HepG2 (cell line): ENCODE measurements around the gene CHST14. TPM values are rescaled to one million over a fixed set of nuclear protein-coding genes. Genes with fewer than 3 reads are reported as not detected.

Experiments
- ATAC-seq: fragments of 200-7000 bp; cut with Tn5 transposase; 3 replicates; pipeline ENCODE4 v1.9.1; 2020; ENCODE audit warnings: mild to moderate bottlenecking, moderate library complexity
- BruUV-seq: library from RNA; stranded (reverse); fragments of 400-500 nt; replicated peaks from 2 replicates; lab custom pipeline; 2021; lab: Mats Ljungman, UMichigan
- CTCF ChIA-PET: fragments of 300-600 bp; formaldehyde crosslinking; extraction: SDS; loops from one replicate; lab custom pipeline; 2021; ENCODE audit warnings: low total read pairs, inconsistent platforms, low intra/inter-chr PET ratio; lab: Yijun Ruan, JAX
- POLR2A ChIA-PET: fragments of 350-600 bp; sonication (Branson Sonifier 250); formaldehyde crosslinking; loops from one replicate; lab custom pipeline; 2020; ENCODE audit warnings: antibody characterized with exemption, inconsistent platforms; lab: Yijun Ruan, JAX
- DNase-seq: peaks from one replicate; pipeline ENCODE4 v3.0.0-alpha.2; 2015; ENCODE audit warnings: low spot score
- FAIRE-seq: peaks from 3 replicates; lab custom pipeline; 2011; peaks lifted over from hg19 to GRCh38; lab: Jason Lieb, UNC
- H2AFZ ChIP-seq: one replicate; pipeline ENCODE4 v1.6.1; 2011; ENCODE audit warnings: low read length, inconsistent platforms
- H3K27ac ChIP-seq: fragments of 300-600 bp; 3 replicates; pipeline ENCODE4 v1.8.0; 2011; ENCODE audit warnings: mixed run types, mild to moderate bottlenecking, mixed read lengths, low read length, inconsistent platforms; ENCODE audit not compliant: insufficient read depth; ENCODE audit errors: extremely low read length
- H3K27me3 ChIP-seq, 2 experiments: fragments of 200-600 bp in 1 of 2; 2 replicates in 1 of 2; 3 replicates in 1 of 2; pipeline versions ENCODE4 v1.6.0 to v1.8.0; 2011; ENCODE audit warnings: low read length in 2 of 2, mild to moderate bottlenecking in 2 of 2, moderate library complexity in 2 of 2, inconsistent platforms in 1 of 2; ENCODE audit not compliant: insufficient read depth in 2 of 2, control insufficient read depth in 1 of 2
- H3K36me3 ChIP-seq, 2 experiments: fragments of 200-600 bp in 1 of 2; replicated peaks in 1 of 2; 2 replicates in 1 of 2; 3 replicates in 1 of 2; pipeline versions ENCODE4 v1.5.1 to v1.8.0; 2011; ENCODE audit warnings: low read length in 2 of 2, inconsistent platforms in 1 of 2; ENCODE audit not compliant: insufficient read depth in 2 of 2, control insufficient read depth in 1 of 2
- H3K4me1 ChIP-seq: 2 replicates; pipeline ENCODE4 v1.5.1; 2012; ENCODE audit warnings: low read length, inconsistent platforms; ENCODE audit not compliant: insufficient read depth
- H3K4me2 ChIP-seq: 2 replicates; pipeline ENCODE4 v1.6.0; 2011; ENCODE audit warnings: low read depth, low read length, inconsistent platforms
- H3K4me3 ChIP-seq, 3 experiments: fragments of 200-600 bp in 1 of 3; sonication (generic), shearing (Covaris generic) in 1 of 3; replicated peaks in 1 of 3; 2 replicates each; pipeline ENCODE4 v1.5.1; 2011 to 2016; ENCODE audit warnings: low read length in 3 of 3, inconsistent platforms in 2 of 3, low read depth in 2 of 3, mild to moderate bottlenecking in 2 of 3, control low read depth in 1 of 3, mixed read lengths in 1 of 3; ENCODE audit not compliant: insufficient read depth in 1 of 3
- H3K79me2 ChIP-seq: one replicate; pipeline ENCODE4 v1.6.1; 2011; ENCODE audit warnings: low read length, inconsistent platforms; ENCODE audit not compliant: insufficient read depth
- H3K9ac ChIP-seq: 2 replicates; pipeline ENCODE4 v1.6.0; 2011; ENCODE audit warnings: mild to moderate bottlenecking, low read depth, low read length, inconsistent platforms; ENCODE audit not compliant: insufficient read depth
- H3K9me3 ChIP-seq: 2 replicates; pipeline ENCODE4 v1.5.1; 2012; ENCODE audit warnings: mild to moderate bottlenecking, low read length
- H4K20me1 ChIP-seq: 2 replicates; pipeline ENCODE4 v1.6.0; 2011; ENCODE audit warnings: inconsistent platforms, mild to moderate bottlenecking, low read length, moderate library complexity; ENCODE audit not compliant: insufficient read depth
- AGO2 ChIP-seq: fragments of 200-400 bp; formaldehyde crosslinking; optimal IDR thresholded peaks from 2 replicates; pipeline ENCODE3; 2017; ENCODE audit warnings: mild to moderate bottlenecking, low read depth, low read length, moderate library complexity
- BRCA1 ChIP-seq: sonication (generic); formaldehyde crosslinking; IDR thresholded peaks from 2 replicates; pipeline ENCODE4 v1.4.0; 2020; ENCODE audit warnings: missing genetic modification reagents
- MAZ ChIP-seq, 2 experiments: sonication (generic) in 1 of 2; formaldehyde crosslinking in 1 of 2; IDR thresholded peaks; 2 replicates each; pipeline versions ENCODE4 v1.5.0 to v1.6.1; 2012 to 2020; ENCODE audit warnings: low read depth in 2 of 2, mild to moderate bottlenecking in 2 of 2, borderline replicate concordance in 1 of 2, improper control_type of control experiment in 1 of 2, low read length in 1 of 2, missing genetic modification reagents in 1 of 2, moderate library complexity in 1 of 2
- MBD4 ChIP-seq: IDR thresholded peaks from 2 replicates; pipeline ENCODE4 v1.6.1; 2012; ENCODE audit warnings: low read length, inconsistent platforms, borderline replicate concordance
- TAF15 ChIP-seq: fragments of 200-400 bp; formaldehyde crosslinking; IDR thresholded peaks from one replicate; pipeline ENCODE4 v1.6.1; 2018; ENCODE audit warnings: mild to moderate bottlenecking, low read depth, low read length; ENCODE audit not compliant: poor library complexity, severe bottlenecking
- TGIF2 ChIP-seq: IDR thresholded peaks from 2 replicates; pipeline ENCODE4 v1.6.1; 2016; ENCODE audit warnings: control low read depth, missing compliant biosample characterization
- U2AF1 ChIP-seq: fragments of 200-400 bp; formaldehyde crosslinking; optimal IDR thresholded peaks from 2 replicates; pipeline ENCODE3; 2017; ENCODE audit warnings: mild to moderate bottlenecking, low read depth, low read length
- ZBTB40 ChIP-seq, 2 experiments: fragments of 450-650 bp in 1 of 2; sonication (generic) in 1 of 2; formaldehyde crosslinking in 1 of 2; IDR thresholded peaks; 2 replicates each; pipeline versions ENCODE4 v1.6.1 to v1.8.0; 2016 to 2022; ENCODE audit warnings: antibody characterized with exemption in 1 of 2, mild to moderate bottlenecking in 1 of 2, missing genetic modification reagents in 1 of 2
- ZC3H13 ChIP-seq: sonication (generic); formaldehyde crosslinking; IDR thresholded peaks from 2 replicates; pipeline ENCODE4 v1.8.1; 2023; ENCODE audit warnings: mild to moderate bottlenecking, missing genetic modification reagents, moderate library complexity
- ZNF547 ChIP-seq: sonication (generic); formaldehyde crosslinking; IDR thresholded peaks from 2 replicates; pipeline ENCODE4 v1.5.1; 2020; ENCODE audit warnings: mild to moderate bottlenecking, missing genetic modification reagents
- ZNF615 ChIP-seq: sonication (generic); formaldehyde crosslinking; IDR thresholded peaks from 2 replicates; pipeline ENCODE4 v1.5.0; 2020; ENCODE audit warnings: mild to moderate bottlenecking, missing genetic modification reagents, borderline replicate concordance
- ZNF691 ChIP-seq: sonication (generic); formaldehyde crosslinking; IDR thresholded peaks from 2 replicates; pipeline ENCODE4 v1.4.0; 2020; ENCODE audit warnings: missing genetic modification reagents, low read depth, mild to moderate bottlenecking, borderline replicate concordance
- ZNF782 ChIP-seq: sonication (generic); formaldehyde crosslinking; IDR thresholded peaks from 2 replicates; pipeline ENCODE4 v1.4.0; 2020; ENCODE audit warnings: missing genetic modification reagents, mild to moderate bottlenecking, borderline replicate concordance
- WGBS: methylation state at CpG from one replicate; pipeline ENCODE4 v1.1.6; 2017; ENCODE audit warnings: low lambda C conversion rate; 5-methylcytosine and 5-hydroxymethylcytosine counted together
- in situ Hi-C: cut with HindIII; loops from 2 replicates; pipeline ENCODE4 v1.10.0; 2017; ENCODE audit warnings: low pct_unique_long_range_greater_than_20kb; ENCODE audit not compliant: extremely low pct_ligation_motif_present
- intact Hi-C: fragments of 100-400 bp; cut with micrococcal nuclease; formaldehyde crosslinking; loops from one replicate; pipeline ENCODE4 v1.10.0; 2022; ENCODE audit not compliant: unreplicated experiment
- polyA plus RNA-seq, 8 experiments: library from polyadenylated mRNA; depleted of rRNA in 3 of 8; stranded (reverse) in 7 of 8; unstranded in 1 of 8; fragments of >200 nt; fragmentation: Illumina TruSeq in 4 of 8; extraction: Trizol in 4 of 8; gene quantifications; 2 replicates each; pipeline versions ENCODE4 v1.2.1 to v1.2.3, GENCODE V29; 2011 to 2016; ENCODE audit warnings: low read depth in 4 of 8, missing spikeins in 1 of 8, mixed read lengths in 1 of 8; ENCODE audit not compliant: insufficient read depth in 1 of 8
- total RNA-seq, 5 experiments: library from RNA; depleted of rRNA; stranded (reverse); fragments of >200 nt; fragmentation: Illumina TruSeq; extraction: Trizol; gene quantifications; 2 replicates each; pipeline ENCODE4 v1.2.3, GENCODE V29; 2016; ENCODE audit warnings: low read depth in 1 of 5

CHST14 gene
- total and polyA plus RNA-seq, 2 of the 13 experiments (the other 11 are each of a cell fraction or from before 2014, with no cell fraction given) = 8.9 to 12.4 TPM

GRCh38 chr15:40430271-40430805 is 40.4 kb upstream of the CHST14 start:
- DNase-seq = no peak
- H3K4me3 ChIP-seq = no peak overlapping the region
- no peak overlapping the region for H2AFZ ChIP-seq
- H3K9me3 ChIP-seq = no peaks in the 10 kb centered on the region
- BruUV-seq = no TSS peak
- intact Hi-C loops (no loop called here), in situ Hi-C loops (no loop called here)
- WGBS = 42% methylated on average over 10 of the region's 10 CpGs
- H3K79me2 ChIP-seq = no peaks in the 10 kb centered on the region
- H3K36me3 ChIP-seq = no peaks in the 10 kb centered on the region
- H3K4me1 ChIP-seq = peaks cover 5% of the 10 kb centered on the region; the same call in 1 of the 2 replicates
- peaks cover 2 to 9% of the 10 kb centered on the region in 2 experiments; a peak in 4 of 5 replicates for H3K27me3 ChIP-seq
- no peak for ATAC-seq
- ChIA-PET CTCF (no interaction called here), POLR2A (interaction anchor here (1.6 kb wide), 1 partner anchor 24 kb away, joined by 3 read pairs; the partner anchor contains the start of gene IVD)
- TF ChIP-seq ZC3H13 (CRISPR knock-in tag) (no peak), ZNF782 (CRISPR knock-in tag) (no peak), BRCA1 (CRISPR knock-in tag) (no peak), ZBTB40 (IDR thresholded peaks at IDR 0.05) (no peak), ZBTB40 (CRISPR knock-in tag; IDR thresholded peaks at IDR 0.05) (no peak), TGIF2 (CRISPR knock-in tag) (no peak), MAZ (IDR thresholded peaks at IDR 0.05; ENCODE audit: borderline replicate concordance, low read depth, low read length) (no peak), MAZ (CRISPR knock-in tag; IDR thresholded peaks at IDR 0.05; ENCODE audit: low read depth) (no peak), AGO2 (no peak), TAF15 (no peak), ZNF547 (CRISPR knock-in tag) (no peak), ZNF615 (no peak), U2AF1 (no peak), ZNF691 (CRISPR knock-in tag) (no peak), MBD4 (no peak)
- H3K27ac ChIP-seq = no peak overlapping the region
- no peak overlapping the region for H3K4me2 ChIP-seq
- H4K20me1 ChIP-seq = no peaks in the 10 kb centered on the region
- H3K9ac ChIP-seq = no peak overlapping the region
- no peak for FAIRE-seq
